Panc1 (cell line): ENCODE data around the gene UGGT2.

Source experiments
- POLR2AphosphoS5 ChIP-seq: IDR thresholded peaks from 2 replicates; pipeline ENCODE4 v1.6.1; 2012; ENCODE audit warnings: mild to moderate bottlenecking, low read depth, low read length, moderate library complexity
- TF ChIP-seq, protein P1 (sequence below): fragments of 450-650 bp; IDR thresholded peaks from 2 replicates; pipeline ENCODE4 v1.5.1; 2017; ENCODE audit warnings: mild to moderate bottlenecking
- TF ChIP-seq, protein P2 (sequence below), 2 experiments: IDR thresholded peaks; 2 replicates each; pipeline ENCODE4 v1.6.1; 2011 to 2012; ENCODE audit warnings: low read depth in 2 of 2, control low read depth in 1 of 2, low read length in 1 of 2, mild to moderate bottlenecking in 1 of 2, moderate library complexity in 1 of 2; ENCODE audit not compliant: insufficient read depth in 1 of 2

DNA sequence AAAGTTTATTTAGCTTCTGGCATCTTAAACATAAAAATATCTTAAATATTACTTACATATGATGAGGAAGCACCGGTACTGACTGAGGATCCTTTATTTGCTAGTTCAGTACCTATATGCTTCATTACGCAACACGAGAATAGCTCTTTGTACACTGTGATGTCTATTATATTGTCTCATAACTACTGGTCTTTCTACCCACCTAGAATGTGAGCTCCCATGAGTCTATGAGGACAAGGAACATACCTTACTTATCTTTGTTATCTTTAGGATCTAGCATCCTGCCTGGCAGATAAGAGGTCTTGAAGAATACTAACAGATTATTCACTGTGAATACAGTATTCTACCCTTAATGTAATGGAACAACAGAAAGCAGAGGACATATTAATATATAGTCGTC lies 251.4 kb downstream of the UGGT2 start:
- TF ChIP-seq, protein P1, sequence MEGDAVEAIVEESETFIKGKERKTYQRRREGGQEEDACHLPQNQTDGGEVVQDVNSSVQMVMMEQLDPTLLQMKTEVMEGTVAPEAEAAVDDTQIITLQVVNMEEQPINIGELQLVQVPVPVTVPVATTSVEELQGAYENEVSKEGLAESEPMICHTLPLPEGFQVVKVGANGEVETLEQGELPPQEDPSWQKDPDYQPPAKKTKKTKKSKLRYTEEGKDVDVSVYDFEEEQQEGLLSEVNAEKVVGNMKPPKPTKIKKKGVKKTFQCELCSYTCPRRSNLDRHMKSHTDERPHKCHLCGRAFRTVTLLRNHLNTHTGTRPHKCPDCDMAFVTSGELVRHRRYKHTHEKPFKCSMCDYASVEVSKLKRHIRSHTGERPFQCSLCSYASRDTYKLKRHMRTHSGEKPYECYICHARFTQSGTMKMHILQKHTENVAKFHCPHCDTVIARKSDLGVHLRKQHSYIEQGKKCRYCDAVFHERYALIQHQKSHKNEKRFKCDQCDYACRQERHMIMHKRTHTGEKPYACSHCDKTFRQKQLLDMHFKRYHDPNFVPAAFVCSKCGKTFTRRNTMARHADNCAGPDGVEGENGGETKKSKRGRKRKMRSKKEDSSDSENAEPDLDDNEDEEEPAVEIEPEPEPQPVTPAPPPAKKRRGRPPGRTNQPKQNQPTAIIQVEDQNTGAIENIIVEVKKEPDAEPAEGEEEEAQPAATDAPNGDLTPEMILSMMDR: no peak
- no peak for TF ChIP-seq POLR2AphosphoS5
- TF ChIP-seq, protein P2, sequence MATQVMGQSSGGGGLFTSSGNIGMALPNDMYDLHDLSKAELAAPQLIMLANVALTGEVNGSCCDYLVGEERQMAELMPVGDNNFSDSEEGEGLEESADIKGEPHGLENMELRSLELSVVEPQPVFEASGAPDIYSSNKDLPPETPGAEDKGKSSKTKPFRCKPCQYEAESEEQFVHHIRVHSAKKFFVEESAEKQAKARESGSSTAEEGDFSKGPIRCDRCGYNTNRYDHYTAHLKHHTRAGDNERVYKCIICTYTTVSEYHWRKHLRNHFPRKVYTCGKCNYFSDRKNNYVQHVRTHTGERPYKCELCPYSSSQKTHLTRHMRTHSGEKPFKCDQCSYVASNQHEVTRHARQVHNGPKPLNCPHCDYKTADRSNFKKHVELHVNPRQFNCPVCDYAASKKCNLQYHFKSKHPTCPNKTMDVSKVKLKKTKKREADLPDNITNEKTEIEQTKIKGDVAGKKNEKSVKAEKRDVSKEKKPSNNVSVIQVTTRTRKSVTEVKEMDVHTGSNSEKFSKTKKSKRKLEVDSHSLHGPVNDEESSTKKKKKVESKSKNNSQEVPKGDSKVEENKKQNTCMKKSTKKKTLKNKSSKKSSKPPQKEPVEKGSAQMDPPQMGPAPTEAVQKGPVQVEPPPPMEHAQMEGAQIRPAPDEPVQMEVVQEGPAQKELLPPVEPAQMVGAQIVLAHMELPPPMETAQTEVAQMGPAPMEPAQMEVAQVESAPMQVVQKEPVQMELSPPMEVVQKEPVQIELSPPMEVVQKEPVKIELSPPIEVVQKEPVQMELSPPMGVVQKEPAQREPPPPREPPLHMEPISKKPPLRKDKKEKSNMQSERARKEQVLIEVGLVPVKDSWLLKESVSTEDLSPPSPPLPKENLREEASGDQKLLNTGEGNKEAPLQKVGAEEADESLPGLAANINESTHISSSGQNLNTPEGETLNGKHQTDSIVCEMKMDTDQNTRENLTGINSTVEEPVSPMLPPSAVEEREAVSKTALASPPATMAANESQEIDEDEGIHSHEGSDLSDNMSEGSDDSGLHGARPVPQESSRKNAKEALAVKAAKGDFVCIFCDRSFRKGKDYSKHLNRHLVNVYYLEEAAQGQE (IDR thresholded peaks at IDR 0.05; ENCODE audit: insufficient read depth in 1 of 2, low read depth in 2 of 2, low read length in 1 of 2): no peak
